Activated CD8-positive, alpha-beta T cell treated with anti-CD3 and anti-CD28 coated beads for 36 hours (primary cell): ENCODE measurements around the gene CEP152. TPM values are rescaled to one million over a fixed set of nuclear protein-coding genes. Genes with fewer than 3 reads are reported as not detected.

ENCODE experiments used
- ATAC-seq: fragments of 200-7000 bp; cut with Tn5 transposase; one replicate; pipeline ENCODE4 v1.10.0; 2021; ENCODE audit warnings: mild to moderate bottlenecking, moderate library complexity
- CTCF ChIA-PET: fragments of 350-600 bp; sonication (Branson Sonifier 250); formaldehyde crosslinking; loops from one replicate; lab custom pipeline; 2021; ENCODE audit warnings: antibody characterized with exemption; lab: Charles Lee
- POLR2A ChIA-PET: fragments of 350-600 bp; sonication (Branson Sonifier 250); formaldehyde crosslinking; loops from one replicate; lab custom pipeline; 2021; ENCODE audit warnings: antibody characterized with exemption; lab: Charles Lee
- DNase-seq: peaks from one replicate; pipeline ENCODE4 v3.0.0-alpha.2; 2020
- H3K27ac Mint-ChIP-seq: one replicate; pipeline ENCODE4 v1.8.0; 2021; ENCODE audit warnings: mild to moderate bottlenecking, mixed read lengths
- H3K27me3 Mint-ChIP-seq: one replicate; pipeline ENCODE4 v1.8.0; 2021; ENCODE audit warnings: mixed read lengths
- H3K36me3 Mint-ChIP-seq: one replicate; pipeline ENCODE4 v1.8.0; 2021; ENCODE audit warnings: low read depth, mixed read lengths
- H3K4me1 Mint-ChIP-seq: one replicate; pipeline ENCODE4 v1.8.0; 2021; ENCODE audit warnings: low read depth, mixed read lengths
- H3K4me3 Mint-ChIP-seq: one replicate; pipeline ENCODE4 v1.8.0; 2021; ENCODE audit warnings: mild to moderate bottlenecking, moderate library complexity, mixed read lengths
- H3K9me3 Mint-ChIP-seq: one replicate; pipeline ENCODE4 v1.8.0; 2021; ENCODE audit warnings: mixed read lengths
- intact Hi-C: fragments of 100-400 bp; cut with micrococcal nuclease; formaldehyde crosslinking; loops from one replicate; pipeline ENCODE4 v1.10.0; 2022
- total RNA-seq, 2 experiments: library from RNA; stranded (reverse); gene quantifications; one replicate each; pipeline ENCODE4 v1.2.3, GENCODE V29; 2021
- TF ChIP-seq, protein P1 (sequence below): fragments of 200-600 bp; IDR thresholded peaks from one replicate; pipeline ENCODE4 v1.8.0; 2022; ENCODE audit warnings: antibody characterized with exemption, mild to moderate bottlenecking

CEP152 gene
- total RNA-seq, 2 experiments from 2014 or later = 39.2 to 39.7 TPM

DNA sequence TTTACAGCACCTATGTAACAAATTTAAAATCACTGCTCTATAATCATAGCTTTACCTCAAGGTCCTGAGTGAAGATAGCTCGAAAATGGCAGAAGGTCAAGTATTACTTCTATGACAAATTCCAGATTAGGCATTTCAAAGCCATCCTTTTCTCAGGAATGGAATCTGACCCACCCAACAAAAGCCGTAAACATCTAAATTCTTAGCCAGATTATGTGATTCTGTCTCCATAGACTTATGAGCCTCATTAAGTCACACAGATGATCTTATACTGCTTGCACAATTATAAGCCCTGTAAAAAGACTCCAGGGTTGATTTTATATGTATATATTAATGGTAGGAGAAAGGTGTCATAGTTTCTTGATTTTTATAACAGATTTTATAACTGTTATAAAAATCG, 56.9 kb downstream of the CEP152 start:
- no peak for ATAC-seq
- CTCF ChIA-PET = no interaction called here
- Mint-ChIP-seq H3K4me1 (no peaks in the 10 kb centered on the region), H3K9me3 (no peaks in the 10 kb centered on the region), H3K27me3 (no peaks in the 10 kb centered on the region), H3K4me3 (no peak overlapping the region), H3K36me3 (peaks cover 53% of the 10 kb centered on the region), H3K27ac (no peak overlapping the region)
- intact Hi-C loops = no loop called here
- POLR2A ChIA-PET = no interaction called here
- TF ChIP-seq, protein P1, sequence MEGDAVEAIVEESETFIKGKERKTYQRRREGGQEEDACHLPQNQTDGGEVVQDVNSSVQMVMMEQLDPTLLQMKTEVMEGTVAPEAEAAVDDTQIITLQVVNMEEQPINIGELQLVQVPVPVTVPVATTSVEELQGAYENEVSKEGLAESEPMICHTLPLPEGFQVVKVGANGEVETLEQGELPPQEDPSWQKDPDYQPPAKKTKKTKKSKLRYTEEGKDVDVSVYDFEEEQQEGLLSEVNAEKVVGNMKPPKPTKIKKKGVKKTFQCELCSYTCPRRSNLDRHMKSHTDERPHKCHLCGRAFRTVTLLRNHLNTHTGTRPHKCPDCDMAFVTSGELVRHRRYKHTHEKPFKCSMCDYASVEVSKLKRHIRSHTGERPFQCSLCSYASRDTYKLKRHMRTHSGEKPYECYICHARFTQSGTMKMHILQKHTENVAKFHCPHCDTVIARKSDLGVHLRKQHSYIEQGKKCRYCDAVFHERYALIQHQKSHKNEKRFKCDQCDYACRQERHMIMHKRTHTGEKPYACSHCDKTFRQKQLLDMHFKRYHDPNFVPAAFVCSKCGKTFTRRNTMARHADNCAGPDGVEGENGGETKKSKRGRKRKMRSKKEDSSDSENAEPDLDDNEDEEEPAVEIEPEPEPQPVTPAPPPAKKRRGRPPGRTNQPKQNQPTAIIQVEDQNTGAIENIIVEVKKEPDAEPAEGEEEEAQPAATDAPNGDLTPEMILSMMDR = no peak
- no peak for DNase-seq

DNA sequence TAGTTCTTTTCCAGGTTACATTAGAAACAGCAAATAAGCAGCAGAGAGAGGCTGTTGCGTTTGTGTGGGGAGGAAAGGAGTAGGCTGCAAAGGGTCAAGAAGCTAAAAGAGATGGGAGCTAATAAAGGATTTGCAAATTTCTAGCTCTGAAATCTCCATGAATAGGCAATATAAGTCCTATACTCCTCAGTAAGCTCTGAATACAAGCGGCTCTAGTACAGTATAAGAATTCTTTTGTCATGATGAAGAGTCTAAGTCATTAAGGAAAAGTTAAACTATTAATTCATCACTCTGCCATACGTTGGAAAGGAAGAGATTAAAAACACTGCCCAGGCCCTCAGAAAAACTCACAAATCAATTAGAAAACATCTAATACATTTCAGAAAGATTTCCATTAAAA, 59.3 kb downstream of the CEP152 start:
- ChIA-PET CTCF (no interaction called here), POLR2A (no interaction called here)
- Mint-ChIP-seq H3K4me1 (no peaks in the 10 kb centered on the region), H3K36me3 (peaks cover 58% of the 10 kb centered on the region), H3K4me3 (no peak overlapping the region), H3K27ac (no peak overlapping the region), H3K9me3 (no peaks in the 10 kb centered on the region), H3K27me3 (no peaks in the 10 kb centered on the region)
- ATAC-seq (no peak), DNase-seq (no peak)
- TF ChIP-seq, protein P1 = no peak
- intact Hi-C loops = no loop called here

DNA sequence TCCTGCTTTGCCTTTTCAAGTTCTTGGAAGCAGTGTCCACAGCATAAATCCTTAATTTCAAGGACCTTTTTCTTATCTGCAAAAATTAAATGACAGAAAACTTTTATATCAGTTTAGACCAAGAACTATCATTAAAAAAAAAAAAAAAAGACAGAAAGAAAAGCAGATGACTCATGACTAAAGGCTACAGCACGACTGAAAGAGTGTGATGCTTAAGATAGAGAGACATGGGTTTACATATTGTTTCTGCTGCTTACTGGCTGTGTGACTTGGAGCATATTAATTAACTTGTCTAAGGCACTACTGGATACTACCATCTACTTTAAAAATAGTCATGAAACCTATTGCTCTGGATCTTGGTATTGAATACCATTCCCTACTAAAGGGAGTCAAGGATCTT, 62.3 kb downstream of the CEP152 start:
- ChIA-PET CTCF (no interaction called here), POLR2A (no interaction called here)
- H3K4me1 Mint-ChIP-seq = no peaks in the 10 kb centered on the region
- no peak overlapping the region for H3K4me3 Mint-ChIP-seq
- peaks cover 52% of the 10 kb centered on the region for H3K36me3 Mint-ChIP-seq
- DNase-seq = no peak
- TF ChIP-seq, protein P1 = no peak
- no peak overlapping the region for H3K27ac Mint-ChIP-seq
- H3K27me3 Mint-ChIP-seq = no peaks in the 10 kb centered on the region
- ATAC-seq = no peak
- H3K9me3 Mint-ChIP-seq = no peaks in the 10 kb centered on the region
- intact Hi-C loops = no loop called here

DNA sequence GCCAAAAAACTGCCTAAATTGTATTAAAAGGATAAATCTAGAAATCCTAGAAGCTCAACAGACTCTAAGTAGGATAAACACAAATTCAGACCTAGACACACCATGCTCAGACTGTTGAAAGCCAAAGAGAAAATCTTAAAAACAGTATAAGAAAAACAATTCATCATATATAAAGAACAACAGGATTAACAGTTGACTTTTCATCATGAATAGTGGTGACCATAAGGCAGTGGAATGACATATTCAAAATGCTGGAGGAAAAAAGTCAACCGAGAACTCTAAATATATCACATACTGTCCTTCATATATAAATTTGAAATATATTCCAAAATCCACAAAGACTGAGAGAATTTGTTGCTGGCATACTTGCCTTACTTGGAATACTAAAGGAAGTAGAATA, 77.3 kb downstream of the CEP152 start:
- intact Hi-C loops = no loop called here
- no peaks in the 10 kb centered on the region for H3K4me1 Mint-ChIP-seq
- POLR2A ChIA-PET = no interaction called here
- DNase-seq (no peak), ATAC-seq (no peak)
- TF ChIP-seq, protein P1 = no peak
- H3K4me3 Mint-ChIP-seq = no peak overlapping the region
- peaks cover 70% of the 10 kb centered on the region for H3K36me3 Mint-ChIP-seq
- no peaks in the 10 kb centered on the region for H3K27me3 Mint-ChIP-seq
- CTCF ChIA-PET = no interaction called here
- peaks cover 15% of the 10 kb centered on the region for H3K9me3 Mint-ChIP-seq
- no peak overlapping the region for H3K27ac Mint-ChIP-seq

DNA sequence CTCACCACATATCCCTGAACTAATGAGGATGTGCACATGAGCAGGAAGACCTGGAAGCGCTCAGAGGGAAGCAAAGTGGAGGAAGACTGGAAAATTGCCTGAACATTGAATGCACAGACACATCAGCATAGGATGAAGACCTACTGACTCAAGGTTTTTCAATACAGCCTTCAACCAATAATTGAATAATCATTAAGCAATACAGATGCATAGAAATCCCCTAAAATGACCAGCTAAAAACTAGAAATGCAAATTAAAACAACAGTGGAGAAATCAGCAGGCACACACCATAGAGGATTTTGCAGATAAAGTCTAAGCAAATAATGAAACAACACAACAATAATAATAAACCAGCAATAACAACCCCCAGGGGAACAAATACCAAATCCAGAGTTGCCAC, 80.4 kb downstream of the CEP152 start:
- POLR2A ChIA-PET = no interaction called here
- peaks cover 5% of the 10 kb centered on the region for H3K9me3 Mint-ChIP-seq
- intact Hi-C loops = no loop called here
- H3K4me1 Mint-ChIP-seq = no peaks in the 10 kb centered on the region
- peaks cover 64% of the 10 kb centered on the region for H3K36me3 Mint-ChIP-seq
- no peak for DNase-seq
- TF ChIP-seq, protein P1 = no peak
- no peak for ATAC-seq
- no peak overlapping the region for H3K4me3 Mint-ChIP-seq
- no peaks in the 10 kb centered on the region for H3K27me3 Mint-ChIP-seq
- H3K27ac Mint-ChIP-seq = no peak overlapping the region
- CTCF ChIA-PET = no interaction called here
